AG04450 (cell line): Measurements from ENCODE around the gene PQBP1. TPM values are rescaled to one million over a fixed set of nuclear protein-coding genes. Genes with fewer than 3 reads are reported as not detected.

Source experiments
- CTCF ChIA-PET: fragments of 300-600, 350-600 bp; formaldehyde crosslinking; extraction: SDS; loops from one replicate; lab custom pipeline; 2022; ENCODE audit warnings: antibody characterized with exemption, inconsistent platforms; lab: Charles Lee
- POLR2A ChIA-PET: fragments of 350-600 bp; formaldehyde crosslinking; extraction: SDS; loops from one replicate; lab custom pipeline; 2021; ENCODE audit warnings: antibody characterized with exemption, inconsistent platforms; lab: Yijun Ruan, JAX
- DNase-seq: peaks from one replicate; pipeline ENCODE4 v3.0.0-alpha.2; 2011; ENCODE audit warnings: low read depth, low spot score
- H3K27ac ChIP-seq: one replicate; pipeline ENCODE4 v1.5.1; 2012; ENCODE audit warnings: low read depth, low read length, control low read depth
- H3K27me3 ChIP-seq: one replicate; pipeline ENCODE4 v1.6.0; 2012; ENCODE audit warnings: low read length; ENCODE audit not compliant: control insufficient read depth, insufficient read depth
- H3K4me3 ChIP-seq: 2 replicates; pipeline ENCODE4 v1.5.1; 2011; ENCODE audit warnings: mild to moderate bottlenecking, low read depth, low read length, control low read depth
- H3K9me3 ChIP-seq: 2 replicates; pipeline ENCODE4 v1.5.1; 2012; ENCODE audit warnings: low read length; ENCODE audit not compliant: control insufficient read depth, insufficient read depth
- polyA plus RNA-seq: library from polyadenylated mRNA; depleted of rRNA; stranded (reverse); fragments of >200 nt; gene quantifications from 2 replicates; pipeline ENCODE4 v1.2.3, GENCODE V29; 2011
- TF ChIP-seq, protein P1 (sequence below): IDR thresholded peaks from 2 replicates; pipeline ENCODE4 v1.5.1; 2011; ENCODE audit warnings: low read depth, low read length, control low read depth, inconsistent platforms

PQBP1 gene
- polyA plus RNA-seq, 1 experiment = 49.5 TPM

DNA sequence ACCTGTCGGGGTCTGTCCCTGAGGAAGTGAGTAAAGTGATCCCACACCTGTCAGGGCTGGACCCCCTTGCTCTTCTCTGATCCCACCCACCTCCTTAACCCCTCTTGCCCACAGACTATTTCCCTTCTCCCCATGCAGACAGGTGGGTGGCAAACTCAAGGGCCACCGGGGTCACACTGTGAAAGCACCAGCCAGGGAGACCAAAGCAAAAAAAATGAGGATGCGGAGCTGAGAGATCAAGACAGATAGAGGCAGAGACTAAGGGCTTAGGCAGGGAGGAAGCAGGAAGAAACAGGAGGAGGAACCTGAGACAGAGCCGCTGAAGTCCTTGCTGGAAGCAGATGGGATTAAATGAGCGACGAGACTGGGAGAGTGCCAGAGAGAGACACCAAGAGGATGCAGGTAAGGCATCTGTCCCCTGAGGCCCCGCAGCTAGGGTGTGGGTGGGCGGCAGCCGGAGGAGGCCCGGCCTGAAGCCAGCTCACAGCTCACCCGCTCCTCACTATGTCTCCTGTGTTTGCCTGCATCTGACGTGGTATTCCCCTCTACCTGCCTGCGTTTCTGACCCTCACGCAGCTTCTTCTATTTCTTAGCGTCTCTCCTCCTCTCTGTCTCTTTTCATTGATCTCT is 7.3 kb upstream of the PQBP1 start:
- Histone ChIP-seq H3K27me3 (no peaks in the 10 kb centered on the region), H3K27ac (no peak overlapping the region), H3K4me3 (peak overlapping the region; percentile 55), H3K9me3 (no peaks in the 10 kb centered on the region)
- POLR2A ChIA-PET = no interaction called here
- no peak for DNase-seq
- TF ChIP-seq, protein P1, sequence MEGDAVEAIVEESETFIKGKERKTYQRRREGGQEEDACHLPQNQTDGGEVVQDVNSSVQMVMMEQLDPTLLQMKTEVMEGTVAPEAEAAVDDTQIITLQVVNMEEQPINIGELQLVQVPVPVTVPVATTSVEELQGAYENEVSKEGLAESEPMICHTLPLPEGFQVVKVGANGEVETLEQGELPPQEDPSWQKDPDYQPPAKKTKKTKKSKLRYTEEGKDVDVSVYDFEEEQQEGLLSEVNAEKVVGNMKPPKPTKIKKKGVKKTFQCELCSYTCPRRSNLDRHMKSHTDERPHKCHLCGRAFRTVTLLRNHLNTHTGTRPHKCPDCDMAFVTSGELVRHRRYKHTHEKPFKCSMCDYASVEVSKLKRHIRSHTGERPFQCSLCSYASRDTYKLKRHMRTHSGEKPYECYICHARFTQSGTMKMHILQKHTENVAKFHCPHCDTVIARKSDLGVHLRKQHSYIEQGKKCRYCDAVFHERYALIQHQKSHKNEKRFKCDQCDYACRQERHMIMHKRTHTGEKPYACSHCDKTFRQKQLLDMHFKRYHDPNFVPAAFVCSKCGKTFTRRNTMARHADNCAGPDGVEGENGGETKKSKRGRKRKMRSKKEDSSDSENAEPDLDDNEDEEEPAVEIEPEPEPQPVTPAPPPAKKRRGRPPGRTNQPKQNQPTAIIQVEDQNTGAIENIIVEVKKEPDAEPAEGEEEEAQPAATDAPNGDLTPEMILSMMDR = no peak
- CTCF ChIA-PET = interaction anchor here (0.6 kb wide), 1 partner anchor 1112 kb away, joined by 3 read pairs; no protein-coding TSS in a partner anchor

DNA sequence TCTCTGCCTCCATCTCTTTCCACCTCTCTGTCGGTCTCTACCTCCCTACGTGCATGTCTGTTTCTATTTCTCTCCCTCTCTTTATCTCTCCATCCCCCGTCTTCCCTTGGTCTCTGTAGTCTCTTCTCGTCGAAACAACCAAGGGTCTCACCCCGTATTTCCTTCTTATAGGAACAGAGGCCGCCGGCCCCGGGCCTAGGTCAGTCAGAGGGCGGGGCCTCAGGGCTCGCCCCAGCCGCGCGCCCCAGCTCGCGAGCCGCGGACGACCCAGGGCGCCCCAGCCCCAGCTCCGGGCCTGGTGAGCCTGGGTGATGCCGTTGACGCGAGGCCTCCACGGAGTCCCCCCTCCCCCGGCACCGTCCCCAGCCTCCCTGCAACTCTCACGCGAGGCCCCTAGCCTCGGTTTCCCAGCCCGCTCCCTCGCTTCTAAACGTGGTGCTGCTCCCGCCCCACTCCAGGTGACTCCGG is 6.8 kb upstream of the PQBP1 start:
- ChIA-PET CTCF (interaction anchor here (0.6 to 1.5 kb wide), 8 partner anchors 9 to 1112 kb away, joined by 3 to 5 read pairs (median 4); partner anchors contain the start of gene SLC35A2), POLR2A (interaction anchor here (1.0 kb wide), 3 partner anchors 70 to 154 kb away, joined by 3 to 4 read pairs (median 3); no protein-coding TSS in a partner anchor)
- no peaks in the 10 kb centered on the region for H3K27me3 ChIP-seq
- DNase-seq = no peak
- no peaks in the 10 kb centered on the region for H3K9me3 ChIP-seq
- H3K4me3 ChIP-seq = peak overlapping the region; percentile 55
- TF ChIP-seq, protein P1 = no peak
- H3K27ac ChIP-seq = no peak overlapping the region

DNA sequence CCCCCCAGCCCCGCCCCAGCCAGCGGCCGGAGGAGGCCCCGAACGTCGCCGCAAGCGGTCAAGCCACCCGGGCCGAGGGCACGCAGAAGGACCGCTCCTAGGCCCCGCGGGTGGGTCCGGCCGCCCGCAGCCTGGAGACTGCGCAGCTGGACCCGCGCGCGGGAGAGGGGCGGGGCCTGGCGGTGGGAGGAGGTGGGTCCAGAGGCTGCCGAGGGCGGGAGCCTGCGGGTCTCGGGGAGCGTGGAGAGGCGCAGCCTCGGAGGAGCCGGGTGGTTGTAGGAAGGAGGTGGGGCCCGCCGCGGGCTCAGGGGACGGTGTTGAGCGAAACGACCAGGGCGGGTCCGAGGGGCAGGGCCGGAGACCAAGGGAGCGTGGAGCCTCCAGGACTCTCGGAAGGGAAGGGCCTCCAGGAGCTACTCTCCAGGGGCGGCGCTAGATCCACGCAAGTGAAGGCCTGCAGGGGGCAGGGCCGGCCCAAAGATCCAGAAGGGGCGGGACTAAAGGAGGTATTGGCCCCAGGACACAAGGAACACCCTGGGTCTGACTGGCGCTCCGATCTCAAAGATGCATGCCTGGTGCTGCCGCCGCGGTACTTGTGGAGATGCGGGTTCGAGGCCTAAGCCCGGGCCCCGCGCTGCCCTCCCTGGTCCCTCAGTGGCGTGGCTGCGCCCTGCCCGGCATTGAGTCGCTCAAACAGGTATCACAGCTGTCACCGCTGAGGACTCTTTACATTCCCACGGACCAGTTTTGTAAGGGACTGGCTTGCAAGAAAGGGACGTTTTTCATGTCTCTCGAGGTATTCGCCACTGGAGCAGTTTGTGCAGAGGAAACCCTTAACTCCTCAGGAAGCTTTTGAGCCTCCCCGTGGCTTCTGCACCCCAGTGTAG is 6.1 kb upstream of the PQBP1 start:
- Histone ChIP-seq H3K4me3 (peak overlapping the region; percentile 55), H3K27me3 (no peaks in the 10 kb centered on the region), H3K9me3 (no peaks in the 10 kb centered on the region), H3K27ac (no peak overlapping the region)
- ChIA-PET CTCF (interaction anchor here (0.6 to 1.5 kb wide), 7 partner anchors 9 to 369 kb away, joined by 3 to 5 read pairs (median 4); partner anchors contain the start of gene SLC35A2), POLR2A (interaction anchor here (1.0 kb wide), 3 partner anchors 71 to 155 kb away, joined by 3 to 4 read pairs (median 3); no protein-coding TSS in a partner anchor)
- TF ChIP-seq, protein P1 = peak; percentile 49
- no peak for DNase-seq

DNA sequence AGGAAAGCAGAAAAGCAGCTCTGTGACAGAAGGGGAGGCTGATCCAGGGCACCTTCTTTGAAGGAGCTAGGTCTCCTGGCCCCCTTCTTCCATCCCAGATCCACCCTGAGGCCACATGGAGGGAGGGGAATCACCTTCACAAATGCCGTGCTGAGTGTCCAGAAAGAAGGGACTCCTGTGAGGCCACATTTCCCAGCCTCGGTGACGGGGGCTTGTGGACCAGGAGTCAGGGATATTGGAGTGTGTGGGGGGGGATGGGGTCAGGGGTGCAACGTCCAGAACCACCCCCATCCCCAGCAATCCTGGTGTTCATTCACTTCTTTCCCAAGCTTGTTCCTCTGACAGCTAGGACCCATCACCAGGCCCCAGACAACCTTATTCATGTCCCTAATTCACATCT is 4.8 kb upstream of the PQBP1 start:
- Histone ChIP-seq H3K27me3 (no peaks in the 10 kb centered on the region), H3K9me3 (no peaks in the 10 kb centered on the region; the same call in 1 of the 2 replicates), H3K4me3 (no peak overlapping the region), H3K27ac (no peak overlapping the region)
- DNase-seq = no peak
- TF ChIP-seq, protein P1 = no peak
- POLR2A ChIA-PET = no interaction called here
- CTCF ChIA-PET = no interaction called here
